Activated CD4-positive, alpha-beta T cell treated with anti-CD3 and anti-CD28 coated beads, Interleukin-2, amount 10 ng/mL, durations not matched to agents 7 days and 5 days (primary cell): ENCODE measurements around the gene RRBP1. TPM values are rescaled to one million over a fixed set of nuclear protein-coding genes. Genes with fewer than 3 reads are reported as not detected.

Experiments
- CTCF ChIA-PET: fragments of 350-600 bp; sonication (Branson Sonifier 250); formaldehyde crosslinking; loops from one replicate; lab custom pipeline; 2021; ENCODE audit warnings: antibody characterized with exemption; lab: Charles Lee
- POLR2A ChIA-PET: fragments of 350-600 bp; sonication (Branson Sonifier 250); formaldehyde crosslinking; loops from one replicate; lab custom pipeline; 2021; ENCODE audit warnings: antibody characterized with exemption; lab: Charles Lee
- DNase-seq: peaks from one replicate; pipeline ENCODE4 v3.0.0-alpha.2; 2020
- H3K27ac Mint-ChIP-seq: one replicate; pipeline ENCODE4 v1.8.0; 2021; ENCODE audit warnings: mild to moderate bottlenecking, moderate library complexity, mixed read lengths
- H3K27me3 Mint-ChIP-seq: one replicate; pipeline ENCODE4 v1.8.0; 2021; ENCODE audit warnings: mixed read lengths
- H3K36me3 Mint-ChIP-seq: one replicate; pipeline ENCODE4 v1.8.0; 2021; ENCODE audit warnings: low read depth, mixed read lengths
- H3K4me1 Mint-ChIP-seq: one replicate; pipeline ENCODE4 v1.8.0; 2021; ENCODE audit warnings: mixed read lengths
- H3K4me3 Mint-ChIP-seq: one replicate; pipeline ENCODE4 v1.8.0; 2021; ENCODE audit warnings: mild to moderate bottlenecking, moderate library complexity, mixed read lengths
- H3K9me3 Mint-ChIP-seq: one replicate; pipeline ENCODE4 v1.8.0; 2021; ENCODE audit warnings: mixed read lengths
- total RNA-seq, 2 experiments: library from RNA; stranded (reverse); gene quantifications; one replicate each; pipeline ENCODE4 v1.2.3, GENCODE V29; 2021

RRBP1 gene
- total RNA-seq, 2 experiments from 2014 or later: 50.8 to 52.1 TPM

- CTCF ChIA-PET: no interaction called here
- H3K4me3 Mint-ChIP-seq: no peak overlapping the region
- POLR2A ChIA-PET: interaction anchor here (0.6 kb wide), 1 partner anchor 253 kb away, joined by 4 read pairs; no protein-coding TSS in a partner anchor
Observed at GRCh38 chr20:17685168-17685567, 3.1 kb upstream of the RRBP1 start.

GRCh38 chr20:17684077-17684888, 2.2 kb upstream of the RRBP1 start:
- ChIA-PET CTCF (interaction anchor here (2.6 kb wide), 1 partner anchor 12 kb away, joined by 6 read pairs; no protein-coding TSS in a partner anchor), POLR2A (interaction anchor here (0.6 kb wide), 1 partner anchor 254 kb away, joined by 4 read pairs; no protein-coding TSS in a partner anchor)
- no peak overlapping the region for H3K4me3 Mint-ChIP-seq
- peaks cover 47% of the 10 kb centered on the region for H3K27me3 Mint-ChIP-seq
- no peaks in the 10 kb centered on the region for H3K9me3 Mint-ChIP-seq
- peaks cover 7% of the 10 kb centered on the region for H3K36me3 Mint-ChIP-seq
- no peak for DNase-seq
- no peak overlapping the region for H3K27ac Mint-ChIP-seq
- peaks cover 21% of the 10 kb centered on the region for H3K4me1 Mint-ChIP-seq

More at GRCh38 chr20:17685168-17685567, 3.1 kb upstream of the RRBP1 start:
- H3K27me3 Mint-ChIP-seq: peaks cover 54% of the 10 kb centered on the region
- DNase-seq: no peak
- peaks cover 12% of the 10 kb centered on the region for H3K4me1 Mint-ChIP-seq
- H3K9me3 Mint-ChIP-seq: no peaks in the 10 kb centered on the region
- H3K27ac Mint-ChIP-seq: no peak overlapping the region
- no peaks in the 10 kb centered on the region for H3K36me3 Mint-ChIP-seq

GRCh38 chr20:17683218-17684076, 1.4 kb upstream of the RRBP1 start:
- DNase-seq: no peak
- Mint-ChIP-seq H3K27ac (no peak overlapping the region), H3K4me3 (peak overlapping the region; percentile 54), H3K4me1 (peaks cover 25% of the 10 kb centered on the region), H3K36me3 (peaks cover 10% of the 10 kb centered on the region), H3K9me3 (no peaks in the 10 kb centered on the region), H3K27me3 (peaks cover 44% of the 10 kb centered on the region)
- CTCF ChIA-PET: interaction anchor here (0.6 to 3.2 kb wide), 26 partner anchors 8 to 604 kb away, joined by 3 to 20 read pairs (median 5); partner anchors contain the start of genes BANF2 and DSTN
- POLR2A ChIA-PET: interaction anchor here (0.6 to 0.9 kb wide), 2 partner anchors 285 to 314 kb away, joined by 3 to 4 read pairs; partner anchors contain the start of gene SNX5

- DNase-seq: no peak
- H3K9me3 Mint-ChIP-seq: no peaks in the 10 kb centered on the region
- POLR2A ChIA-PET: interaction anchor here (0.6 to 0.9 kb wide), 2 partner anchors 286 to 314 kb away, joined by 3 to 4 read pairs; partner anchors contain the start of gene SNX5
- peaks cover 42% of the 10 kb centered on the region for H3K27me3 Mint-ChIP-seq
- H3K4me1 Mint-ChIP-seq: peaks cover 29% of the 10 kb centered on the region
- CTCF ChIA-PET: interaction anchor here (0.6 to 3.2 kb wide), 35 partner anchors 8 to 605 kb away, joined by 3 to 20 read pairs (median 4); partner anchors contain the start of genes BANF2, BFSP1 and DSTN
- H3K4me3 Mint-ChIP-seq: peak overlapping the region; percentile 82
- peaks cover 10% of the 10 kb centered on the region for H3K36me3 Mint-ChIP-seq
- H3K27ac Mint-ChIP-seq: peak overlapping the region; percentile 87
Observed at GRCh38 chr20:17682889-17683198, 802 bp upstream of the RRBP1 start.

- peaks cover 31% of the 10 kb centered on the region for H3K27me3 Mint-ChIP-seq
- CTCF ChIA-PET: interaction anchor here (0.6 to 3.2 kb wide), 39 partner anchors 10 to 1170 kb away, joined by 3 to 20 read pairs (median 4); partner anchors contain the start of genes BANF2, BFSP1 and DSTN
- DNase-seq: no peak
- H3K9me3 Mint-ChIP-seq: no peaks in the 10 kb centered on the region
- POLR2A ChIA-PET: no interaction called here
- H3K27ac Mint-ChIP-seq: no peak overlapping the region
- peaks cover 10% of the 10 kb centered on the region for H3K36me3 Mint-ChIP-seq
- H3K4me1 Mint-ChIP-seq: peaks cover 29% of the 10 kb centered on the region
- peak overlapping the region; percentile 82 for H3K4me3 Mint-ChIP-seq
Observed at GRCh38 chr20:17681726-17682102, 328 bp downstream of the RRBP1 start.

- POLR2A ChIA-PET: no interaction called here
- H3K27me3 Mint-ChIP-seq: peaks cover 25% of the 10 kb centered on the region
- H3K27ac Mint-ChIP-seq: peak overlapping the region; percentile 84
- CTCF ChIA-PET: interaction anchor here (0.6 to 3.2 kb wide), 20 partner anchors 10 to 1169 kb away, joined by 3 to 20 read pairs (median 3); partner anchors contain the start of genes BANF2 and DSTN
- peaks cover 29% of the 10 kb centered on the region for H3K4me1 Mint-ChIP-seq
- H3K4me3 Mint-ChIP-seq: peak overlapping the region; percentile 76
- no peaks in the 10 kb centered on the region for H3K9me3 Mint-ChIP-seq
- peaks cover 10% of the 10 kb centered on the region for H3K36me3 Mint-ChIP-seq
- peak; percentile 77 for DNase-seq
Observed at GRCh38 chr20:17680836-17681725, 961 bp downstream of the RRBP1 start.

- POLR2A ChIA-PET: no interaction called here
- Mint-ChIP-seq H3K4me1 (peaks cover 33% of the 10 kb centered on the region), H3K36me3 (peaks cover 10% of the 10 kb centered on the region), H3K4me3 (peak overlapping the region; percentile 76), H3K27ac (peak overlapping the region; percentile 84), H3K27me3 (peaks cover 19% of the 10 kb centered on the region), H3K9me3 (no peaks in the 10 kb centered on the region)
- CTCF ChIA-PET: interaction anchor here (0.8 to 3.2 kb wide), 6 partner anchors 16 to 167 kb away, joined by 3 to 14 read pairs (median 3); partner anchors contain the start of gene DSTN
- no peak for DNase-seq
Observed at GRCh38 chr20:17679941-17680835, 1.9 kb downstream of the RRBP1 start.

GRCh38 chr20:17678886-17679285, 3.2 kb downstream of the RRBP1 start:
- H3K4me1 Mint-ChIP-seq: peaks cover 34% of the 10 kb centered on the region
- peaks cover 10% of the 10 kb centered on the region for H3K36me3 Mint-ChIP-seq
- H3K4me3 Mint-ChIP-seq: no peak overlapping the region
- no peak overlapping the region for H3K27ac Mint-ChIP-seq
- ChIA-PET CTCF (interaction anchor here (0.8 to 1.6 kb wide), 2 partner anchors 14 to 109 kb away, joined by 3 read pairs; partner anchors contain the start of gene DSTN), POLR2A (no interaction called here)
- H3K9me3 Mint-ChIP-seq: no peaks in the 10 kb centered on the region
- peaks cover 7% of the 10 kb centered on the region for H3K27me3 Mint-ChIP-seq
- DNase-seq: no peak

GRCh38 chr20:17678295-17678694, 3.7 kb downstream of the RRBP1 start:
- peaks cover 36% of the 10 kb centered on the region for H3K4me1 Mint-ChIP-seq
- H3K9me3 Mint-ChIP-seq: no peaks in the 10 kb centered on the region
- H3K36me3 Mint-ChIP-seq: peaks cover 10% of the 10 kb centered on the region
- H3K27ac Mint-ChIP-seq: peak overlapping the region; percentile 36
- CTCF ChIA-PET: interaction anchor here (0.8 to 1.6 kb wide), 2 partner anchors 13 to 108 kb away, joined by 3 read pairs; partner anchors contain the start of gene DSTN
- H3K4me3 Mint-ChIP-seq: no peak overlapping the region
- DNase-seq: no peak
- H3K27me3 Mint-ChIP-seq: peaks cover 4% of the 10 kb centered on the region
- POLR2A ChIA-PET: no interaction called here

- Mint-ChIP-seq H3K9me3 (no peaks in the 10 kb centered on the region), H3K36me3 (peaks cover 14% of the 10 kb centered on the region), H3K4me3 (no peak overlapping the region), H3K27me3 (no peaks in the 10 kb centered on the region), H3K4me1 (peaks cover 30% of the 10 kb centered on the region), H3K27ac (no peak overlapping the region)
- no peak for DNase-seq
- POLR2A ChIA-PET: no interaction called here
- CTCF ChIA-PET: interaction anchor here (0.7 kb wide), 1 partner anchor 12 kb away, joined by 5 read pairs; no protein-coding TSS in a partner anchor
Observed at GRCh38 chr20:17676942-17677341, 5.1 kb downstream of the RRBP1 start.

- no peak overlapping the region for H3K4me3 Mint-ChIP-seq
- H3K9me3 Mint-ChIP-seq: no peaks in the 10 kb centered on the region
- DNase-seq: no peak
- POLR2A ChIA-PET: no interaction called here
- H3K27me3 Mint-ChIP-seq: no peaks in the 10 kb centered on the region
- peaks cover 30% of the 10 kb centered on the region for H3K4me1 Mint-ChIP-seq
- peaks cover 14% of the 10 kb centered on the region for H3K36me3 Mint-ChIP-seq
- CTCF ChIA-PET: interaction anchor here (0.9 kb wide), 1 partner anchor 263 kb away, joined by 3 read pairs; no protein-coding TSS in a partner anchor
- H3K27ac Mint-ChIP-seq: no peak overlapping the region
Observed at GRCh38 chr20:17676378-17676759, 5.7 kb downstream of the RRBP1 start.
